GM12875 (cell line): Measurements from ENCODE around the gene MOB3C.

Experiments used
- H3K4me3 ChIP-seq: one replicate; pipeline ENCODE4 v1.5.1; 2011; ENCODE audit warnings: low read depth, low read length, control low read depth
- CTCF ChIP-seq: IDR thresholded peaks from 2 replicates; pipeline ENCODE4 v1.5.1; 2011; ENCODE audit warnings: low read depth, mild to moderate bottlenecking, control low read depth, inconsistent platforms, low read length, moderate library complexity, borderline replicate concordance; ENCODE audit not compliant: insufficient read depth

The MOB3C gene

GRCh38 chr1:46583494-46583893 is 33.1 kb downstream of the MOB3C start:
- TF ChIP-seq CTCF = no peak
- H3K4me3 ChIP-seq = no peak overlapping the region

GRCh38 chr1:46582972-46583371 is 33.6 kb downstream of the MOB3C start:
- H3K4me3 ChIP-seq = no peak overlapping the region
- no peak for TF ChIP-seq CTCF

- no peak for TF ChIP-seq CTCF
- no peak overlapping the region for H3K4me3 ChIP-seq
These were observed 34.7 kb downstream of the MOB3C start for GRCh38 chr1:46581681-46582455.

GRCh38 chr1:46580140-46580903 is 36.3 kb downstream of the MOB3C start:
- no peak overlapping the region for H3K4me3 ChIP-seq
- no peak for TF ChIP-seq CTCF

GRCh38 chr1:46577671-46578070 is 38.9 kb downstream of the MOB3C start:
- TF ChIP-seq CTCF = no peak
- H3K4me3 ChIP-seq = no peak overlapping the region

- TF ChIP-seq CTCF = no peak
- no peak overlapping the region for H3K4me3 ChIP-seq
These were observed 40.0 kb downstream of the MOB3C start for GRCh38 chr1:46576596-46576995.

- TF ChIP-seq CTCF = no peak
- no peak overlapping the region for H3K4me3 ChIP-seq
These were observed 40.8 kb downstream of the MOB3C start for GRCh38 chr1:46575778-46576177.
